Stimulated activated CD4-positive, alpha-beta T cell treated with anti-CD3 and anti-CD28 coated beads, Interleukin-4, amount 100 ng/mL, for 4 hours (primary cell): ENCODE measurements around the gene CLASP1.
"Not testable (repeated sequence)": the region's sequence is repeated elsewhere in the genome, so short reads cannot be mapped to it uniquely, and the experiment has no call there.

Source experiments
- DNase-seq, 2 experiments: peaks; one replicate each; pipeline ENCODE4 v3.0.0-alpha.2; 2020

CLASP1 gene

GRCh38 chr2:121649149-121649595 lies at the start of gene CLASP1:
Gene CLASP1, minus strand, starts transcription at chr2:121649462. Its CDS starts 43,567 bp downstream, at chr2:121605895.
- no peak for DNase-seq

- DNase-seq: no peak
These were observed 49.2 kb upstream of the CLASP1 start for GRCh38 chr2:121698318-121698930.

- no peak for DNase-seq
These were observed 47.9 kb upstream of the CLASP1 start for GRCh38 chr2:121697108-121697631.

GRCh38 chr2:121696410-121696930 lies 47.2 kb upstream of the CLASP1 start:
- no peak for DNase-seq

GRCh38 chr2:121695171-121695451 lies 45.8 kb upstream of the CLASP1 start:
- DNase-seq: no peak

- no peak for DNase-seq
These were observed 45.3 kb upstream of the CLASP1 start for GRCh38 chr2:121694398-121695170.

- DNase-seq: not testable (repeated sequence)
These were observed 41.3 kb upstream of the CLASP1 start for GRCh38 chr2:121690572-121690971.

- no peak for DNase-seq
These were observed 40.8 kb upstream of the CLASP1 start for GRCh38 chr2:121690095-121690494.

- no peak for DNase-seq
These were observed 40.1 kb upstream of the CLASP1 start for GRCh38 chr2:121689356-121689755.

GRCh38 chr2:121688820-121689219 lies 39.6 kb upstream of the CLASP1 start:
- DNase-seq: no peak

- no peak for DNase-seq
These were observed 37.6 kb upstream of the CLASP1 start for GRCh38 chr2:121686902-121687301.

GRCh38 chr2:121686218-121686617 lies 37.0 kb upstream of the CLASP1 start:
- no peak for DNase-seq

GRCh38 chr2:121682396-121683298 lies 33.4 kb upstream of the CLASP1 start:
- DNase-seq: no peak

GRCh38 chr2:121677855-121678254 lies 28.6 kb upstream of the CLASP1 start:
- DNase-seq: no peak

GRCh38 chr2:121671621-121672020 lies 22.4 kb upstream of the CLASP1 start:
- DNase-seq: not testable (repeated sequence)

GRCh38 chr2:121670181-121670580 lies 20.9 kb upstream of the CLASP1 start:
- no peak for DNase-seq

GRCh38 chr2:121667618-121668017 lies 18.4 kb upstream of the CLASP1 start:
- no peak for DNase-seq

GRCh38 chr2:121666042-121666441 lies 16.8 kb upstream of the CLASP1 start:
- DNase-seq: no peak

- no peak for DNase-seq
These were observed 16.2 kb upstream of the CLASP1 start for GRCh38 chr2:121665504-121665903.

- no peak for DNase-seq
These were observed 15.5 kb upstream of the CLASP1 start for GRCh38 chr2:121664713-121665112.

- DNase-seq: no peak
These were observed 14.8 kb upstream of the CLASP1 start for GRCh38 chr2:121664086-121664485.

GRCh38 chr2:121663434-121663833 lies 14.2 kb upstream of the CLASP1 start:
- DNase-seq: no peak

- DNase-seq: no peak
These were observed 13.4 kb upstream of the CLASP1 start for GRCh38 chr2:121662656-121663055.
